Measurements from ENCODE around the gene CCDC182. TPM values are rescaled to one million over a fixed set of nuclear protein-coding genes. Genes with fewer than 3 reads are reported as not detected.
A peak's percentile ranks its signal among the peaks of the same experiment; 100 is the strongest.

Gene CCDC182
- total RNA-seq, 4 donors from 2014 or later, result not detected

GRCh38 chr17:57749701-57750100 is 4.6 kb upstream of the CCDC182 start:
- WGBS, 2 donors (ENCODE audit: low coverage in 1 of 2), result 80 to 82% methylated on average over 3 of the region's 3 CpGs
- Histone ChIP-seq H3K9me3 (no peaks in the 10 kb centered on the region), H3K36me3 (no peaks in the 10 kb centered on the region), H3K4me3 (no peak overlapping the region), H3K27me3 (no peaks in the 10 kb centered on the region), H3K4me1 (no peaks in the 10 kb centered on the region), H3K27ac (no peak overlapping the region)
- TF ChIP-seq POLR2AphosphoS5 (IDR thresholded peaks at IDR 0.05) (no peak), POLR2A (IDR thresholded peaks at IDR 0.05) (no peak), EP300 (IDR thresholded peaks at IDR 0.05; ENCODE audit: low read depth) (no peak)
- TF ChIP-seq, protein P1, sequence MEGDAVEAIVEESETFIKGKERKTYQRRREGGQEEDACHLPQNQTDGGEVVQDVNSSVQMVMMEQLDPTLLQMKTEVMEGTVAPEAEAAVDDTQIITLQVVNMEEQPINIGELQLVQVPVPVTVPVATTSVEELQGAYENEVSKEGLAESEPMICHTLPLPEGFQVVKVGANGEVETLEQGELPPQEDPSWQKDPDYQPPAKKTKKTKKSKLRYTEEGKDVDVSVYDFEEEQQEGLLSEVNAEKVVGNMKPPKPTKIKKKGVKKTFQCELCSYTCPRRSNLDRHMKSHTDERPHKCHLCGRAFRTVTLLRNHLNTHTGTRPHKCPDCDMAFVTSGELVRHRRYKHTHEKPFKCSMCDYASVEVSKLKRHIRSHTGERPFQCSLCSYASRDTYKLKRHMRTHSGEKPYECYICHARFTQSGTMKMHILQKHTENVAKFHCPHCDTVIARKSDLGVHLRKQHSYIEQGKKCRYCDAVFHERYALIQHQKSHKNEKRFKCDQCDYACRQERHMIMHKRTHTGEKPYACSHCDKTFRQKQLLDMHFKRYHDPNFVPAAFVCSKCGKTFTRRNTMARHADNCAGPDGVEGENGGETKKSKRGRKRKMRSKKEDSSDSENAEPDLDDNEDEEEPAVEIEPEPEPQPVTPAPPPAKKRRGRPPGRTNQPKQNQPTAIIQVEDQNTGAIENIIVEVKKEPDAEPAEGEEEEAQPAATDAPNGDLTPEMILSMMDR (IDR thresholded peaks at IDR 0.05), result no peak
- intact Hi-C loops (cut with DNase I; ENCODE audit: low total_unique reads) (loop anchor here (5.0 to 10.0 kb wide), 2 partner anchors 507 to 615 kb away; no protein-coding TSS in a partner anchor), in situ Hi-C loops (cut with MboI; ENCODE audit: low pct_ligation_motif_present in 1 of 4, low pct_unique_long_range_greater_than_20kb in 1 of 4, low sequenced_read_pairs in 3 of 4) (loop anchor here in 3 of 4 donors (10.0 to 25.0 kb wide), 5 partner anchors 505 to 625 kb away; no protein-coding TSS in a partner anchor)
- DNase-seq, result no peak

DNA sequence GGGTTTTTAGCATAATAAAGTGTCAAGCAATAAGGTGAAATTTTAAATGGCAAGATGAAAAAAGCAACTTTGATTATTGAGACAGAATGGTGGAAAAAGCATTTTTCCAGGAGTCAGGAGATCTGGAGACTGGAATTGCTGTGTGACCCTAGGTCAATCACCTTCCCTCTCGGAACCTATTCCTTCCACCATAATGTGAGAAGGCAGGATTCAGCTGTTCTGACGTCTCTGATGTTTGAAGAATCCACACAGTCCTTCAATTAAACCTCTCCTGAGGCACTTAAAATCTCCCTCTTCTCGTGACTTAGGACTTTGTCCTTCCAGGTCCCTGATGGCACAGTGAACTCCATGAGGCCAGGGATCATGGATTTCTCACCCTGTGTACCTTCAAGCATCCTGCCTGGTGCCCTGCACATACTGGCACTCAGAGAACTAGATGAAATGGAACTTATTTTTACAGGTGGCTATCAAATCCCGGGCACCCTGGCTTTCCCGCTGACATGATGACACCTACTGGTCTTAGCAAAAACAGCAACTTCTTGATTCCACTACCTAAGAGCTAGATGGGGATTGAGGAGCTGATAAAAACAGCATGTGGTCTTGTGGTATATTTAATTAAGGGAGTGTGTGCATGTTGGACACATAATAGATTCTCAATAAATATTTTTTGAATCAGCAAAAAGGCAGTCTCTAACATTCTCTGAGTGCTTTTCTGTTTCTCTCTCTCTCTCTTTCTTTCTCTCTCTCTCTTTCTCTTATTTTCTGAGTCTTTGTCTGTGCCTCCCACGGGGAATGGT is 2.3 kb upstream of the CCDC182 start:
- no peaks in the 10 kb centered on the region for H3K27me3 ChIP-seq
- no peak overlapping the region for H3K27ac ChIP-seq
- H3K4me3 ChIP-seq, result no peak overlapping the region
- in situ Hi-C loops (cut with MboI; ENCODE audit: low pct_ligation_motif_present in 1 of 4, low pct_unique_long_range_greater_than_20kb in 1 of 4, low sequenced_read_pairs in 3 of 4) (loop anchor here in 3 of 4 donors (10.0 to 25.0 kb wide), 5 partner anchors 503 to 623 kb away; no protein-coding TSS in a partner anchor), intact Hi-C loops (cut with DNase I; ENCODE audit: low total_unique reads) (loop anchor here (5.0 to 10.0 kb wide), 2 partner anchors 505 to 613 kb away; no protein-coding TSS in a partner anchor)
- 22 to 27% methylated on average over 5 to 6 of the region's 6 CpGs for WGBS, 2 donors (ENCODE audit: low coverage in 1 of 2)
- TF ChIP-seq POLR2AphosphoS5 (IDR thresholded peaks at IDR 0.05) (no peak), EP300 (IDR thresholded peaks at IDR 0.05; ENCODE audit: low read depth) (no peak), POLR2A (IDR thresholded peaks at IDR 0.05) (no peak)
- TF ChIP-seq, protein P1 (IDR thresholded peaks at IDR 0.05), result peak; percentile 52 to 71 (median 58)
- no peaks in the 10 kb centered on the region for H3K36me3 ChIP-seq
- H3K4me1 ChIP-seq, result no peaks in the 10 kb centered on the region
- DNase-seq, result peak; percentile 18
- H3K9me3 ChIP-seq, result no peaks in the 10 kb centered on the region

GRCh38 chr17:57746221-57746620 is 1.1 kb upstream of the CCDC182 start:
- no peaks in the 10 kb centered on the region for H3K27me3 ChIP-seq
- no peaks in the 10 kb centered on the region for H3K9me3 ChIP-seq
- in situ Hi-C loops (cut with MboI; ENCODE audit: low pct_ligation_motif_present in 1 of 4, low pct_unique_long_range_greater_than_20kb in 1 of 4, low sequenced_read_pairs in 3 of 4) (loop anchor here in 3 of 4 donors (10.0 to 25.0 kb wide), 5 partner anchors 501 to 621 kb away; no protein-coding TSS in a partner anchor), intact Hi-C loops (cut with DNase I; ENCODE audit: low total_unique reads) (loop anchor here (5.0 to 10.0 kb wide), 2 partner anchors 504 to 611 kb away; no protein-coding TSS in a partner anchor)
- no peaks in the 10 kb centered on the region for H3K4me1 ChIP-seq
- no peaks in the 10 kb centered on the region for H3K36me3 ChIP-seq
- TF ChIP-seq, protein P1 (IDR thresholded peaks at IDR 0.05), result no peak
- no peak for TF ChIP-seq EP300 (IDR thresholded peaks at IDR 0.05; ENCODE audit: low read depth)
- no peak for TF ChIP-seq POLR2AphosphoS5 (IDR thresholded peaks at IDR 0.05)
- TF ChIP-seq POLR2A (IDR thresholded peaks at IDR 0.05), result no peak
- no peak overlapping the region for H3K4me3 ChIP-seq
- no peak for DNase-seq
- no peak overlapping the region for H3K27ac ChIP-seq

Data from transverse colon (tissue), 4 donors.